Fibroblast of lung (primary cell): ENCODE results near the gene MPRIP.

Experiments
- EZH2 ChIP-seq: IDR thresholded peaks from 2 replicates; pipeline ENCODE4 v1.5.1; 2012; ENCODE audit warnings: low read length, control low read depth, mild to moderate bottlenecking; ENCODE audit errors: missing control alignments
- TF ChIP-seq, protein P1 (sequence below), 2 donors: IDR thresholded peaks in 1 of 2; conservative IDR thresholded peaks in 1 of 2; 1 replicate in 1 of 2; 2 replicates in 1 of 2; pipeline ENCODE4 v1.5.1; 2011 to 2012; ENCODE audit warnings: low read length in 2 of 2, control low read depth in 1 of 2, inconsistent platforms in 1 of 2, low read depth in 1 of 2, mild to moderate bottlenecking in 1 of 2

DNA sequence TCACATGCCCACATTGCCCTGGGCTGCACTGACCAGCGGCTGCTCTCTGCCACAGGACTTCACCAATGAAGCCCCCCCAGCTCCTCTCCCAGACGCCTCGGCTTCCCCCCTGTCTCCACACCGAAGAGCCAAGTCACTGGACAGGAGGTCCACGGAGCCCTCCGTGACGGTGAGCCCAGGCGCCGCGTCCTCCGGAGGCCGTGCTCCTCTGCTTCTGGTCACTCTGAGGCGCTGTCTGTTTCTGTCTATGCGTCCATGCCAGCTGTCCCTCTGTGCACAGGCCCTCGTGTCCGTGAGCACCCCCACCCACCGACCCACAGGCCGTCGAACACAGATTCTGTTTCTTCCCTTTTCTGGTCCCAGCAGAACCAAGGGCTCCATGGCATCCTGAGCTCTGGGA is 101.2 kb downstream of the MPRIP start:
- TF ChIP-seq, protein P1, sequence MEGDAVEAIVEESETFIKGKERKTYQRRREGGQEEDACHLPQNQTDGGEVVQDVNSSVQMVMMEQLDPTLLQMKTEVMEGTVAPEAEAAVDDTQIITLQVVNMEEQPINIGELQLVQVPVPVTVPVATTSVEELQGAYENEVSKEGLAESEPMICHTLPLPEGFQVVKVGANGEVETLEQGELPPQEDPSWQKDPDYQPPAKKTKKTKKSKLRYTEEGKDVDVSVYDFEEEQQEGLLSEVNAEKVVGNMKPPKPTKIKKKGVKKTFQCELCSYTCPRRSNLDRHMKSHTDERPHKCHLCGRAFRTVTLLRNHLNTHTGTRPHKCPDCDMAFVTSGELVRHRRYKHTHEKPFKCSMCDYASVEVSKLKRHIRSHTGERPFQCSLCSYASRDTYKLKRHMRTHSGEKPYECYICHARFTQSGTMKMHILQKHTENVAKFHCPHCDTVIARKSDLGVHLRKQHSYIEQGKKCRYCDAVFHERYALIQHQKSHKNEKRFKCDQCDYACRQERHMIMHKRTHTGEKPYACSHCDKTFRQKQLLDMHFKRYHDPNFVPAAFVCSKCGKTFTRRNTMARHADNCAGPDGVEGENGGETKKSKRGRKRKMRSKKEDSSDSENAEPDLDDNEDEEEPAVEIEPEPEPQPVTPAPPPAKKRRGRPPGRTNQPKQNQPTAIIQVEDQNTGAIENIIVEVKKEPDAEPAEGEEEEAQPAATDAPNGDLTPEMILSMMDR (conservative IDR thresholded peaks at IDR 0.05 in 1 of 2, IDR thresholded peaks at IDR 0.05 in 1 of 2; ENCODE audit: low read depth in 1 of 2, low read length in 2 of 2) = no peak
- TF ChIP-seq EZH2 = no peak
